DND-41 (cell line): ENCODE data around the gene PRMT2.

Experiments
- ATAC-seq: fragments of 200-7000 bp; cut with Tn5 transposase; 3 replicates; pipeline ENCODE4 v1.9.1; 2021; ENCODE audit warnings: low read depth; ENCODE audit not compliant: insufficient read depth
- DNase-seq: peaks from one replicate; pipeline ENCODE4 v3.0.0-alpha.2; 2020
- H2AFZ ChIP-seq: 2 replicates; pipeline ENCODE4 v1.6.0; 2012; ENCODE audit warnings: low read depth, low read length
- H3K27ac ChIP-seq: 2 replicates; pipeline ENCODE4 v1.5.1; 2012; ENCODE audit warnings: low read length, inconsistent platforms
- H3K27me3 ChIP-seq: fragments of 200-600 bp; sonication (generic); 2 replicates; pipeline ENCODE4 v1.6.0; 2012; ENCODE audit warnings: low read length, mild to moderate bottlenecking, inconsistent platforms; ENCODE audit not compliant: insufficient read depth, poor library complexity
- H3K36me3 ChIP-seq: 2 replicates; pipeline ENCODE4 v1.5.1; 2012; ENCODE audit warnings: low read length, inconsistent platforms; ENCODE audit not compliant: insufficient read depth
- H3K4me1 ChIP-seq: 2 replicates; pipeline ENCODE4 v1.5.1; 2012; ENCODE audit warnings: mild to moderate bottlenecking, low read length; ENCODE audit not compliant: insufficient read depth
- H3K4me2 ChIP-seq: 2 replicates; pipeline ENCODE4 v1.6.0; 2012; ENCODE audit warnings: mild to moderate bottlenecking, moderate library complexity, low read length, inconsistent platforms; ENCODE audit not compliant: insufficient read depth
- H3K4me3 ChIP-seq, 2 experiments: fragments of 200-600 bp in 1 of 2; shearing (Covaris generic) in 1 of 2; 2 replicates each; pipeline ENCODE4 v1.5.1; 2012 to 2016; ENCODE audit warnings: inconsistent platforms in 2 of 2, low read length in 2 of 2, mild to moderate bottlenecking in 2 of 2, low read depth in 1 of 2, moderate library complexity in 1 of 2
- H3K79me2 ChIP-seq: 2 replicates; pipeline ENCODE4 v1.6.0; 2012; ENCODE audit warnings: low read length, inconsistent platforms; ENCODE audit not compliant: insufficient read depth
- H3K9ac ChIP-seq: 2 replicates; pipeline ENCODE4 v1.6.0; 2012; ENCODE audit warnings: low read depth, mild to moderate bottlenecking, inconsistent platforms, low read length, moderate library complexity
- H3K9me3 ChIP-seq: 2 replicates; pipeline ENCODE4 v1.5.1; 2012; ENCODE audit warnings: low read length, moderate library complexity, mild to moderate bottlenecking, inconsistent platforms; ENCODE audit not compliant: insufficient read depth, severe bottlenecking
- H4K20me1 ChIP-seq: 2 replicates; pipeline ENCODE4 v1.6.0; 2012; ENCODE audit warnings: low read length; ENCODE audit not compliant: insufficient read depth
- EZH2 ChIP-seq: IDR thresholded peaks from 3 replicates; pipeline ENCODE4 v1.6.1; 2012; ENCODE audit warnings: borderline replicate concordance, low read depth, mild to moderate bottlenecking, moderate library complexity, low read length, inconsistent platforms; ENCODE audit not compliant: severe bottlenecking
- TF ChIP-seq, protein P1 (sequence below): IDR thresholded peaks from 2 replicates; pipeline ENCODE4 v1.5.1; 2012; ENCODE audit warnings: borderline replicate concordance, low read length, moderate library complexity, mild to moderate bottlenecking; ENCODE audit not compliant: poor library complexity, severe bottlenecking; ENCODE audit errors: extremely low read depth

PRMT2 gene

DNA sequence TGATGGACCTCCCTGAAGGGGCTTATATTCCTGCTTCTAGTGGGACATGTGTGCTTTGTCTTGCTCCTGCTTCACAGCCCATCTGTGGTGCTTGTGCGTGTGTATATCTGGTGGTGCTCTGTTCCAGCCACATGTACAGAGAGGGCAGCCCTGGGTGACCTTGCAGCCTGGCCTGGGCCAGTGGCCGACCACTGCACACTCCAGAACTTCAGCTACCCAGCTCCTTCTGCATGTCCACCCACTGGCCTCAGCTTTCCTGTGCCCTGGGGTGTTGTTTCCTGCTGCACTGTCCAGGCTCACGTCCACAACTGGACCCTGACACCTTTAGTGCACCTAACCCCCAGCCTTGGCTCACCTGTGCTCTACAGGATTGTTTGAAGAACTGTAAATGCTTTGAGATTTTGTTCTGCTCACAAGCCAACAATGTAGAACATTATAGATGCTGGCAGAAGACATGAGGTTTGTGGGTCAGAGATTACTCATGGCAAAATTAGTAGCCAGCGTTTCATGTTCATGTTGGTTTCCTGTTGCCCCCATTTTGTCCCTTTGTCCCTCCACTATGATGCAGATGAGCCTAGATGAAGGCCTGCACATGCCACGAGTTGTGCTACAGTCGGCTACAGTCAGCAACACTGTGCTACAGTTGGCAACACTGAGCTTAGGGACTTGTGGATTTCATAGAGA lies 25.3 kb upstream of the PRMT2 start:
- H3K4me3 ChIP-seq: no peak overlapping the region
- no peaks in the 10 kb centered on the region for H3K36me3 ChIP-seq
- H3K27ac ChIP-seq: no peak overlapping the region
- H2AFZ ChIP-seq: no peak overlapping the region
- H3K4me1 ChIP-seq: peaks cover 16% of the 10 kb centered on the region
- DNase-seq: no peak
- H3K4me2 ChIP-seq: no peak overlapping the region
- H3K79me2 ChIP-seq: no peaks in the 10 kb centered on the region
- no peaks in the 10 kb centered on the region for H4K20me1 ChIP-seq
- TF ChIP-seq, protein P1, sequence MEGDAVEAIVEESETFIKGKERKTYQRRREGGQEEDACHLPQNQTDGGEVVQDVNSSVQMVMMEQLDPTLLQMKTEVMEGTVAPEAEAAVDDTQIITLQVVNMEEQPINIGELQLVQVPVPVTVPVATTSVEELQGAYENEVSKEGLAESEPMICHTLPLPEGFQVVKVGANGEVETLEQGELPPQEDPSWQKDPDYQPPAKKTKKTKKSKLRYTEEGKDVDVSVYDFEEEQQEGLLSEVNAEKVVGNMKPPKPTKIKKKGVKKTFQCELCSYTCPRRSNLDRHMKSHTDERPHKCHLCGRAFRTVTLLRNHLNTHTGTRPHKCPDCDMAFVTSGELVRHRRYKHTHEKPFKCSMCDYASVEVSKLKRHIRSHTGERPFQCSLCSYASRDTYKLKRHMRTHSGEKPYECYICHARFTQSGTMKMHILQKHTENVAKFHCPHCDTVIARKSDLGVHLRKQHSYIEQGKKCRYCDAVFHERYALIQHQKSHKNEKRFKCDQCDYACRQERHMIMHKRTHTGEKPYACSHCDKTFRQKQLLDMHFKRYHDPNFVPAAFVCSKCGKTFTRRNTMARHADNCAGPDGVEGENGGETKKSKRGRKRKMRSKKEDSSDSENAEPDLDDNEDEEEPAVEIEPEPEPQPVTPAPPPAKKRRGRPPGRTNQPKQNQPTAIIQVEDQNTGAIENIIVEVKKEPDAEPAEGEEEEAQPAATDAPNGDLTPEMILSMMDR: no peak
- TF ChIP-seq EZH2: no peak
- no peak overlapping the region for H3K9ac ChIP-seq
- ATAC-seq: no peak
- no peaks in the 10 kb centered on the region for H3K27me3 ChIP-seq
- H3K9me3 ChIP-seq: peaks cover 4% of the 10 kb centered on the region

DNA sequence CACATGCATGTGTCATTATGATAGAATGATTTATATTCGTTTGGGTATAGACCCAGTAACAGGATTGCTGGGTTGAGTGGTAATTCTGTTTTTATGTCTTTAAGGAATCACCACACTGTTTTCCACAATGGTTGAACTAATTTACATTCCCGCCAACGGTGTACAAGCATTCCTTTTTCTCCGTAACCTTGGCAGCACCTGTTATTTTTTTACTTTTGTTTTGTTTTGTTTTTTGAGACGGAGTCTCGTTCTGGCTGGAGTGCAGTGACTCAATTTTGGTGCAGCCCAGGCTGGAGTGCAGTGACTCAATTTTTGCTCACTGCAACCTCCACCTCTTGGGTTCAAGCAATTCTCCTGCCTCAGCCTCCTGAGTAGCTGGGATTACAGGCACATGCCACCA lies 22.1 kb upstream of the PRMT2 start:
- no peak overlapping the region for H3K9ac ChIP-seq
- ATAC-seq (no peak), DNase-seq (no peak)
- H3K4me1 ChIP-seq: no peaks in the 10 kb centered on the region
- no peak overlapping the region for H3K27ac ChIP-seq
- no peak overlapping the region for H2AFZ ChIP-seq
- no peaks in the 10 kb centered on the region for H3K79me2 ChIP-seq
- peaks cover 4% of the 10 kb centered on the region for H3K9me3 ChIP-seq
- H3K27me3 ChIP-seq: no peaks in the 10 kb centered on the region
- H3K36me3 ChIP-seq: no peaks in the 10 kb centered on the region
- H3K4me3 ChIP-seq: no peak overlapping the region
- H4K20me1 ChIP-seq: no peaks in the 10 kb centered on the region
- TF ChIP-seq, protein P1: no peak
- no peak for TF ChIP-seq EZH2
- H3K4me2 ChIP-seq: no peak overlapping the region

DNA sequence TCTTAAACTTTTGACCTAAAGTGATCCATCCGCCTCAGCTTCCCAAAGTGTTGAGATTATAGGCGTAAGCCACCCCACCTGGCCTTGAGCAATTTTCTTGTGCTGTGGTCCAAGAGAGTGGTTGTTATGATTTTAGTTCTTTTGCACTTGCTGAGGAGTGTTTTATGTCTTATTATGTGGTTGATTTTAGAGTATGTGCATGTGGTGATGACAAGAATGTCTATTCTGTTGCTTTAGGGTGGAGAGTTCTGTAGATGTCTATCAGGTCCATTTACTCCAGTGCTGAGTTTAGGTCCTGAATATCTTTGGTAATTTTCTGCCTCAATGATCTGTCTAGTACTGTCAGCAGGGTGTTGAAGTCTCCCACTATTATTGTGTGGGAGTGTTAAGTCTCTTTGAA lies 19.4 kb upstream of the PRMT2 start:
- Histone ChIP-seq H3K4me2 (no peak overlapping the region), H3K27me3 (no peaks in the 10 kb centered on the region), H3K4me1 (no peaks in the 10 kb centered on the region; the same call in 1 of the 2 replicates), H3K9ac (no peak overlapping the region), H3K27ac (no peak overlapping the region), H2AFZ (no peak overlapping the region), H3K4me3 (no peak overlapping the region), H4K20me1 (no peaks in the 10 kb centered on the region), H3K79me2 (no peaks in the 10 kb centered on the region), H3K9me3 (no peaks in the 10 kb centered on the region), H3K36me3 (no peaks in the 10 kb centered on the region)
- ATAC-seq (no peak), DNase-seq (no peak)
- no peak for TF ChIP-seq EZH2
- TF ChIP-seq, protein P1: no peak
